HepG2 (cell line): ENCODE results near the gene MTX1. TPM values are rescaled to one million over a fixed set of nuclear protein-coding genes. Genes with fewer than 3 reads are reported as not detected.

Source experiments
- ERF ChIP-seq: IDR thresholded peaks from 2 replicates; pipeline ENCODE4 v1.6.1; 2018; ENCODE audit warnings: missing biosample characterization, missing genetic modification reagents
- GZF1 ChIP-seq: sonication (generic); formaldehyde crosslinking; IDR thresholded peaks from 2 replicates; pipeline ENCODE4 v1.5.1; 2020; ENCODE audit warnings: mild to moderate bottlenecking, missing genetic modification reagents
- IKZF4 ChIP-seq: sonication (generic); formaldehyde crosslinking; IDR thresholded peaks from 2 replicates; pipeline ENCODE4 v1.5.1; 2020; ENCODE audit warnings: borderline replicate concordance, mild to moderate bottlenecking, low read depth, missing genetic modification reagents; ENCODE audit errors: not compliant biosample characterization
- KLF16 ChIP-seq, 2 experiments: sonication (generic) in 1 of 2; formaldehyde crosslinking in 1 of 2; IDR thresholded peaks; 2 replicates each; pipeline versions ENCODE4 v1.6.1 to v1.8.0; 2016 to 2023; ENCODE audit warnings: missing genetic modification reagents in 2 of 2, missing compliant biosample characterization in 1 of 2
- MAFG ChIP-seq: sonication (generic); formaldehyde crosslinking; IDR thresholded peaks from 2 replicates; pipeline ENCODE4 v1.5.1; 2020; ENCODE audit warnings: mild to moderate bottlenecking, missing genetic modification reagents
- MED1 ChIP-seq: sonication (generic); formaldehyde crosslinking; IDR thresholded peaks from 2 replicates; pipeline ENCODE4 v1.4.0; 2020; ENCODE audit warnings: missing genetic modification reagents
- PAX8 ChIP-seq: sonication (generic); formaldehyde crosslinking; IDR thresholded peaks from 2 replicates; pipeline ENCODE4 v1.8.0; 2022; ENCODE audit warnings: mild to moderate bottlenecking, missing genetic modification reagents, borderline replicate concordance
- POGZ ChIP-seq: sonication (generic); formaldehyde crosslinking; IDR thresholded peaks from 2 replicates; pipeline ENCODE4 v1.4.0; 2020; ENCODE audit warnings: mild to moderate bottlenecking, missing genetic modification reagents
- PRPF4 ChIP-seq: fragments of 200-400 bp; formaldehyde crosslinking; IDR thresholded peaks from 2 replicates; pipeline ENCODE4 v1.6.1; 2016; ENCODE audit warnings: low read length, low read depth; ENCODE audit not compliant: poor library complexity, severe bottlenecking
- RBM39 ChIP-seq: fragments of 200-400 bp; formaldehyde crosslinking; IDR thresholded peaks from one replicate; pipeline ENCODE4 v1.6.1; 2018; ENCODE audit warnings: antibody characterized with exemption, mild to moderate bottlenecking, low read depth, low read length; ENCODE audit not compliant: poor library complexity, severe bottlenecking
- REL ChIP-seq: sonication (generic); formaldehyde crosslinking; conservative IDR thresholded peaks from 2 replicates; pipeline ENCODE4 v1.8.0; 2022; ENCODE audit warnings: mild to moderate bottlenecking, missing genetic modification reagents, moderate library complexity
- SAP130 ChIP-seq: IDR thresholded peaks from 2 replicates; pipeline ENCODE4 v1.6.1; 2016; ENCODE audit warnings: low read depth
- SIN3B ChIP-seq: fragments of 150-350 bp; IDR thresholded peaks from 2 replicates; pipeline ENCODE4 v1.6.1; 2014; ENCODE audit warnings: low read length
- SMARCE1 ChIP-seq: fragments of 450-650 bp; IDR thresholded peaks from 2 replicates; pipeline ENCODE4 v1.6.1; 2017; ENCODE audit warnings: borderline replicate concordance
- TBX2 ChIP-seq: sonication (generic); formaldehyde crosslinking; IDR thresholded peaks from 2 replicates; pipeline ENCODE4 v1.5.0; 2020; ENCODE audit warnings: missing genetic modification reagents, mild to moderate bottlenecking, borderline replicate concordance
- THAP11 ChIP-seq: IDR thresholded peaks from 2 replicates; pipeline ENCODE4 v1.6.1; 2016; ENCODE audit warnings: missing biosample characterization, missing genetic modification reagents
- YY1 ChIP-seq: IDR thresholded peaks from 2 replicates; pipeline ENCODE4 v1.6.1; 2011; ENCODE audit warnings: low read length, low read depth, moderate library complexity, mild to moderate bottlenecking; ENCODE audit not compliant: insufficient read depth, insufficient replicate concordance
- ZBTB20 ChIP-seq: sonication (generic); formaldehyde crosslinking; IDR thresholded peaks from 2 replicates; pipeline ENCODE4 v1.8.1; 2023; ENCODE audit warnings: missing genetic modification reagents, low read depth, mild to moderate bottlenecking, borderline replicate concordance
- ZNF230 ChIP-seq: sonication (generic); formaldehyde crosslinking; IDR thresholded peaks from 2 replicates; pipeline ENCODE4 v1.4.0; 2020; ENCODE audit warnings: mild to moderate bottlenecking, missing genetic modification reagents
- ZNF841 ChIP-seq: sonication (generic); formaldehyde crosslinking; IDR thresholded peaks from 2 replicates; pipeline ENCODE4 v1.8.1; 2023; ENCODE audit warnings: missing genetic modification reagents, borderline replicate concordance
- polyA plus RNA-seq, 8 experiments: library from polyadenylated mRNA; depleted of rRNA in 3 of 8; stranded (reverse) in 7 of 8; unstranded in 1 of 8; fragments of >200 nt; fragmentation: Illumina TruSeq in 4 of 8; extraction: Trizol in 4 of 8; gene quantifications; 2 replicates each; pipeline versions ENCODE4 v1.2.1 to v1.2.3, GENCODE V29; 2011 to 2016; ENCODE audit warnings: low read depth in 4 of 8, missing spikeins in 1 of 8, mixed read lengths in 1 of 8; ENCODE audit not compliant: insufficient read depth in 1 of 8
- total RNA-seq, 5 experiments: library from RNA; depleted of rRNA; stranded (reverse); fragments of >200 nt; fragmentation: Illumina TruSeq; extraction: Trizol; gene quantifications; 2 replicates each; pipeline ENCODE4 v1.2.3, GENCODE V29; 2016; ENCODE audit warnings: low read depth in 1 of 5
- TF ChIP-seq, protein P1 (sequence below): sonication (generic); formaldehyde crosslinking; IDR thresholded peaks from 2 replicates; pipeline ENCODE4 v1.5.0; 2020; ENCODE audit warnings: missing genetic modification reagents
- TF ChIP-seq, protein P2 (sequence below): sonication (generic); formaldehyde crosslinking; IDR thresholded peaks from 2 replicates; pipeline ENCODE4 v1.4.0; 2020; ENCODE audit warnings: missing genetic modification reagents
- TF ChIP-seq, protein P3 (sequence below): IDR thresholded peaks from 2 replicates; pipeline ENCODE4 v1.6.1; 2016; ENCODE audit warnings: low read depth
- TF ChIP-seq, protein P4 (sequence below): sonication (generic); formaldehyde crosslinking; IDR thresholded peaks from 2 replicates; pipeline ENCODE4 v1.4.0; 2020; ENCODE audit warnings: mild to moderate bottlenecking, low read depth, missing genetic modification reagents

The MTX1 gene
- total and polyA plus RNA-seq, 2 of the 13 experiments (the other 11 are each of a cell fraction or from before 2014, with no cell fraction given): 64.5 to 72.6 TPM

DNA sequence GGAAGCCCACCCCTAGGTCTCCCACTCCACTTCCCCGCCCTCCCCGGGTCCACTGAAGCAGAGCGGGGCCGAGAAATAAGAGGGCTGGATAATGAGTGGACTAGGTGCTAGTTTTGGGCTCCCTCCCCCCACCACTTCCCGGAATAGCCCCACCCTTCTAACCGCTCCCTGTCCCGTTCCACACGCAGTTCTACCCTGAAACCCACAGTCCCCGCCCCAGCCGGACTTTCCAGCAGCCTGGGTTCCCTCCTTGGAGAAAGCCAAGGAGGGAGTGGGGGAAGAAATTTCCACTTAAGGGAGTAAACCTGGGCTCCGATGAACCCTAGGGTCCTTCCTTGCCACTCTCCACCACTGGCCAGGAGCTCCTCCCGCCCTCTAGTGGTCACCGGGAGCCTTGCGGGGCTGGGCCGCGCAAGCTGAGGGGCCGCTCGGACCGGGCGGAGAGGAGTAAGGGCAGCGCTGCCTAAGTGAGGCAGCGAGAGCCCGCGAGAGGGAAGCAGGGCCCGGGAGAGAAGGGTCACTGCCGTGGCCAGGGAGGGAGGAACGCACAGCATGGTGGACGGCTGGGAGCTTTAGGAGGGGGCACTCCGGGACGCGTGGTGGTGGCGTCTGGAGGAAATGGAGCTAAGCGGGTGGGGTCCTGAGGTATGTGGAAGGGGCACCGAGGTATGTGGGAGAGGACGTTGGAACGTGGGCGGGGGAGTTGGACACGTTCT lies 15.1 kb upstream of the MTX1 start (continued):
- TF ChIP-seq ZNF841 (CRISPR knock-in tag) (no peak), ZNF230 (CRISPR knock-in tag) (no peak), REL (CRISPR knock-in tag) (no peak), RBM39 (no peak), SMARCE1 (no peak), MED1 (CRISPR knock-in tag) (no peak), MAFG (no peak), TBX2 (CRISPR knock-in tag) (no peak), GZF1 (CRISPR knock-in tag) (no peak), THAP11 (CRISPR knock-in tag) (peak; percentile 63), SIN3B (no peak), KLF16 (CRISPR knock-in tag; IDR thresholded peaks at IDR 0.05) (peak in 1 of 2 experiments; percentile 20; a peak in 1 of 4 replicates), PAX8 (CRISPR knock-in tag) (no peak), SAP130 (CRISPR knock-in tag) (peak; percentile 61), ZBTB20 (CRISPR knock-in tag) (no peak), ERF (peak; percentile 46; the same call in 1 of the 2 replicates), YY1 (peak; percentile 44), PRPF4 (no peak), IKZF4 (CRISPR knock-in tag) (no peak), POGZ (CRISPR knock-in tag) (no peak)
- TF ChIP-seq, protein P1, sequence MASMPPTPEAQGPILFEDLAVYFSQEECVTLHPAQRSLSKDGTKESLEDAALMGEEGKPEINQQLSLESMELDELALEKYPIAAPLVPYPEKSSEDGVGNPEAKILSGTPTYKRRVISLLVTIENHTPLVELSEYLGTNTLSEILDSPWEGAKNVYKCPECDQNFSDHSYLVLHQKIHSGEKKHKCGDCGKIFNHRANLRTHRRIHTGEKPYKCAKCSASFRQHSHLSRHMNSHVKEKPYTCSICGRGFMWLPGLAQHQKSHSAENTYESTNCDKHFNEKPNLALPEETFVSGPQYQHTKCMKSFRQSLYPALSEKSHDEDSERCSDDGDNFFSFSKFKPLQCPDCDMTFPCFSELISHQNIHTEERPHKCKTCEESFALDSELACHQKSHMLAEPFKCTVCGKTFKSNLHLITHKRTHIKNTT (CRISPR knock-in tag): no peak
- TF ChIP-seq, protein P2, sequence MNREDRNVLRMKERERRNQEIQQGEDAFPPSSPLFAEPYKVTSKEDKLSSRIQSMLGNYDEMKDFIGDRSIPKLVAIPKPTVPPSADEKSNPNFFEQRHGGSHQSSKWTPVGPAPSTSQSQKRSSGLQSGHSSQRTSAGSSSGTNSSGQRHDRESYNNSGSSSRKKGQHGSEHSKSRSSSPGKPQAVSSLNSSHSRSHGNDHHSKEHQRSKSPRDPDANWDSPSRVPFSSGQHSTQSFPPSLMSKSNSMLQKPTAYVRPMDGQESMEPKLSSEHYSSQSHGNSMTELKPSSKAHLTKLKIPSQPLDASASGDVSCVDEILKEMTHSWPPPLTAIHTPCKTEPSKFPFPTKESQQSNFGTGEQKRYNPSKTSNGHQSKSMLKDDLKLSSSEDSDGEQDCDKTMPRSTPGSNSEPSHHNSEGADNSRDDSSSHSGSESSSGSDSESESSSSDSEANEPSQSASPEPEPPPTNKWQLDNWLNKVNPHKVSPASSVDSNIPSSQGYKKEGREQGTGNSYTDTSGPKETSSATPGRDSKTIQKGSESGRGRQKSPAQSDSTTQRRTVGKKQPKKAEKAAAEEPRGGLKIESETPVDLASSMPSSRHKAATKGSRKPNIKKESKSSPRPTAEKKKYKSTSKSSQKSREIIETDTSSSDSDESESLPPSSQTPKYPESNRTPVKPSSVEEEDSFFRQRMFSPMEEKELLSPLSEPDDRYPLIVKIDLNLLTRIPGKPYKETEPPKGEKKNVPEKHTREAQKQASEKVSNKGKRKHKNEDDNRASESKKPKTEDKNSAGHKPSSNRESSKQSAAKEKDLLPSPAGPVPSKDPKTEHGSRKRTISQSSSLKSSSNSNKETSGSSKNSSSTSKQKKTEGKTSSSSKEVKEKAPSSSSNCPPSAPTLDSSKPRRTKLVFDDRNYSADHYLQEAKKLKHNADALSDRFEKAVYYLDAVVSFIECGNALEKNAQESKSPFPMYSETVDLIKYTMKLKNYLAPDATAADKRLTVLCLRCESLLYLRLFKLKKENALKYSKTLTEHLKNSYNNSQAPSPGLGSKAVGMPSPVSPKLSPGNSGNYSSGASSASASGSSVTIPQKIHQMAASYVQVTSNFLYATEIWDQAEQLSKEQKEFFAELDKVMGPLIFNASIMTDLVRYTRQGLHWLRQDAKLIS: no peak
- TF ChIP-seq, protein P3, sequence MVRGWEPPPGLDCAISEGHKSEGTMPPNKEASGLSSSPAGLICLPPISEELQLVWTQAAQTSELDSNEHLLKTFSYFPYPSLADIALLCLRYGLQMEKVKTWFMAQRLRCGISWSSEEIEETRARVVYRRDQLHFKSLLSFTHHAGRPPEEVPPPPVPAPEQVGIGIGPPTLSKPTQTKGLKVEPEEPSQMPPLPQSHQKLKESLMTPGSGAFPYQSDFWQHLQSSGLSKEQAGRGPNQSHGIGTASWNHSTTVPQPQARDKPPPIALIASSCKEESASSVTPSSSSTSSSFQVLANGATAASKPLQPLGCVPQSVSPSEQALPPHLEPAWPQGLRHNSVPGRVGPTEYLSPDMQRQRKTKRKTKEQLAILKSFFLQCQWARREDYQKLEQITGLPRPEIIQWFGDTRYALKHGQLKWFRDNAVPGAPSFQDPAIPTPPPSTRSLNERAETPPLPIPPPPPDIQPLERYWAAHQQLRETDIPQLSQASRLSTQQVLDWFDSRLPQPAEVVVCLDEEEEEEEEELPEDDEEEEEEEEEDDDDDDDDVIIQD (CRISPR knock-in tag): no peak
- TF ChIP-seq, protein P4, sequence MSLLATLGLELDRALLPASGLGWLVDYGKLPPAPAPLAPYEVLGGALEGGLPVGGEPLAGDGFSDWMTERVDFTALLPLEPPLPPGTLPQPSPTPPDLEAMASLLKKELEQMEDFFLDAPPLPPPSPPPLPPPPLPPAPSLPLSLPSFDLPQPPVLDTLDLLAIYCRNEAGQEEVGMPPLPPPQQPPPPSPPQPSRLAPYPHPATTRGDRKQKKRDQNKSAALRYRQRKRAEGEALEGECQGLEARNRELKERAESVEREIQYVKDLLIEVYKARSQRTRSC: no peak
